Nucleus accumbens (tissue), 56 donors: ENCODE results near the gene YKT6.

Experiments
- DNase-seq, 56 donors: peaks; one replicate each; lab custom pipeline; 2025; lab: John Stamatoyannopoulos, UW

Gene YKT6

GRCh38 chr7:44200699-44201461 lies at the start of gene YKT6:
YKT6 (plus strand) TSS chr7:44200978; CDS start chr7:44201136, 158 bp downstream.
- peak in 55 of 56 donors; percentile 27 to 97 (median 87) for DNase-seq

- DNase-seq: no peak
Measured at GRCh38 chr7:44151956-44152355, 48.8 kb upstream of the YKT6 start.

GRCh38 chr7:44152971-44153947 lies 47.5 kb upstream of the YKT6 start:
- DNase-seq: no peak

- no peak for DNase-seq
Measured at GRCh38 chr7:44153948-44154335, 46.8 kb upstream of the YKT6 start.

DNA sequence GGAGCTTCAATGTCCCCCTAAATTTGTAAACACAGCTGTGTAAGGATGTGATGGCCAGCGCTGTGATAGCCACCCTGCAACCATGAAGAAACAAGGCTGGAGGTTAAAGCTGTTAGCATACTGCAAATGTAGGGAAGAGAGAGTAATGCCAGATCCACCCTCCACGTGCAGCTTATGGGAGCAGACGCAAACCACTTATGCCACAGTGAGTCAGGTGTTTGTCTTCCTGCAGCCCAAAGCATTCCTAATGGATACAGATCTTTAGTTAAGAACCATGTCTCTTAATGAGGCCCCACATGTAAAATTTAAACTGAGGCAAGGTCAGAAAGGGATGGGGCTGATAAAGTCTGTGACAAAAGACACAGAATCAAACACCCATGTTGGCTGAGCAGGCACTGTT lies 46.1 kb upstream of the YKT6 start:
- DNase-seq: no peak

DNA sequence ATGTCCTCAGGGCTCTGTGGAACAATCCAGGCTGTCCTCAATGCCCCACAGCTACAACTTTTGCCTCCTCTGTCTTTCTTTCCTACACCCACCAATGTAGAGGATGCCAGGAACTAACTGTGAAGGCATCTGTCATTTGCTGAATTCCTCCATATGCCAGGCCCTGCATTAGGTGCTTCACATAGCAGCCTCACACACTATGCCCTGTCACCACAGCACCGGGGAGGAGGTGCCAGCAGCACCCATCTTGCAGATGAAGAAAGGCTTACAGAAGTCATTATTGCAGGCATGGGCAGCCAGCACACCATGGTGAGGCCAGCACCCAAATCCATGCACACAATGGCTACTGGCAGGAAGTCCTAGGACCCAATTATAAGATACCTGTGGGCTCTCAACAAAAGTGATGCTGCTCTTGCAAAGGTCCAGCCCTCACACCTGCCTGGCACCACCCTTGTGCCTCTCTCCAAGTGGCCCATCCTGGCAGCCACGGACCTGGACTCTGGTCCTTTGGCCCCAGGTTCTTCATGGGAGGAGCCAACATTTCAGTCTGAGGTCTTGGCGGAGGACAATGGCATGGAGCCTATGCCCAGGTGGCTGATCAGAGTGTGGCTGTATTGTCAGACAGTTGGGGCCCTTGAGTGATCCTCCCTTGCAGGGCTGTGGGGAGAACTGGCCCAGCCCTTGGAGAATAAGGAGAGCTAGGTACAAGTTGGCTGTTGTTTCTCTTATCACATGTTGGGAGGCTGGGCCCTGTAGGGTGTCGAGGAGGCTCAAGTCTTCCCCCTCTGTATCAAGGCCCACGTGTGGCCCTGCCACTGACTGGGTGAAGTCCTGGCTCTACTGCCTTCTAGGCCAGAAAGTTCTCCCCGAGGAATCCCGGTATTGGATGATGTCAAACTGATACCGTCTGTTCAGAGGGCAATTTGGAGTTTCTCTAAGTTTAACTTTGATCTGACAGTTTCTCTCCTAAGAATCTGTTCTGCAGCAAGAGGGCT lies 45.3 kb upstream of the YKT6 start:
- no peak for DNase-seq

DNA sequence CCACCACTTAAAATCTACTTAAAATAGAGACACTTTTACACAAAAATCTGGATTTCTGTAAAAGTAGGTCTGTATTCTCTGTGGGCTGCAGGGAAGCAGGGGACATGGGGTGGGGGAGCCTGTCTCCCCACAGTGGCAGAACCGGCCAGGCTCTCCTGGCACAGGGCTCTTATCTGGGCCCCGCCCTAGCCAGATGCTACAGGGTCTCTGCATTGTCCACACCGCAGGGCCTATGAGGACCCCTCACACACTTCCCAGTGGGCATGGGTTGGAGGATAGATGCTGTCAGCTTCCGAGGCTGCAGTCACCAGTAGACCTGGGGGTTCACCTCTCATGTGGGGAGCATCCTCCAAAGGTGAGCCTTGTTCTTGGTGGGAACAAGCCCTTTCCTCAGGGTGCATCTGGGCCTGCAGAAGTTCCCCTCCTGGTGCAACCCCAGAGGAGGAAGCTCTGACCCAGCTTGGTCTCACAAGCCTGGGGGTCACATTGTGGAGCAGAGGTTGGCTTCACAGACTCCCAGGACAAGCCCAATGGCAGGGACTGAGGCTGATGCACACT lies 44.2 kb upstream of the YKT6 start:
- DNase-seq: no peak

- DNase-seq: no peak
Measured at GRCh38 chr7:44157116-44158080, 43.4 kb upstream of the YKT6 start.

GRCh38 chr7:44158096-44158872 lies 42.5 kb upstream of the YKT6 start:
- DNase-seq: no peak

DNA sequence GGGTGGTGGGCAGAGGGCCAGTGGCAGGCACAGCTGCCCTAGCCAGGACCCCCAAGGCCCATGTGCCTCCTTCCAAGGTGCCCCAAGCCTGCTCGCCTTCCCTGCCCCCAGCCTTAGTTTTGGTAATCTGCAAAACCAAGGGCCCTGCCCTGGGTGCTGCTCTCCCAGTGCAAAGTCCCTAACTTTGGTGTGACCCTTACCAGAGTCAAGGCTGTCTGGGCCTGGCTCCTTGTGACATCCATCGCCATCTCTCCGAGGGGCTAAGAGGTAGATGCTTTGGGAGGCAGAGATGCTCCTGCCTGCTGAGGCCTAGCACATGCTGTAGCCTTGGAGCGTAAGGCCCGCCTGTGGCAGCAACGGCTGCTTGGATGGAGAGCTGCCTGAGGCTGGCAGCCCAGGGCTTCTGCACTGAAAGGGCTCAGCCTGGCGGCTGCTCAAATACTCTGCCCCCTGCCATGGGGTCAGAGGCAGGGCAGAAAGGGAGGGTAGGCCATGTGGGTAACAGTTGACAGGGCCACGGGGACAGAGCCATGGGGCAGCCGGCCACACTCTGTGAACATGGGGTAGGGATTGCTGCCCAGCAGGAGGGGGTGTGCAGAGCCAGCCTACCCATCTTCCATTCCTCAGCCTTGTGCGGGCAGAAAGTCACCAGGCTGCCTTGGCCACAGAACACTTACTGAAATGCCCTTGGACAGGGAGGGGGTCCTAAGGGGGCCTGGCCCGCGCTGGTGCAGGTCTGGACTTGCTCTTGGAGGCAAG lies 41.7 kb upstream of the YKT6 start:
- peak in 15 of 56 donors; percentile 10 to 62 (median 41) for DNase-seq

DNA sequence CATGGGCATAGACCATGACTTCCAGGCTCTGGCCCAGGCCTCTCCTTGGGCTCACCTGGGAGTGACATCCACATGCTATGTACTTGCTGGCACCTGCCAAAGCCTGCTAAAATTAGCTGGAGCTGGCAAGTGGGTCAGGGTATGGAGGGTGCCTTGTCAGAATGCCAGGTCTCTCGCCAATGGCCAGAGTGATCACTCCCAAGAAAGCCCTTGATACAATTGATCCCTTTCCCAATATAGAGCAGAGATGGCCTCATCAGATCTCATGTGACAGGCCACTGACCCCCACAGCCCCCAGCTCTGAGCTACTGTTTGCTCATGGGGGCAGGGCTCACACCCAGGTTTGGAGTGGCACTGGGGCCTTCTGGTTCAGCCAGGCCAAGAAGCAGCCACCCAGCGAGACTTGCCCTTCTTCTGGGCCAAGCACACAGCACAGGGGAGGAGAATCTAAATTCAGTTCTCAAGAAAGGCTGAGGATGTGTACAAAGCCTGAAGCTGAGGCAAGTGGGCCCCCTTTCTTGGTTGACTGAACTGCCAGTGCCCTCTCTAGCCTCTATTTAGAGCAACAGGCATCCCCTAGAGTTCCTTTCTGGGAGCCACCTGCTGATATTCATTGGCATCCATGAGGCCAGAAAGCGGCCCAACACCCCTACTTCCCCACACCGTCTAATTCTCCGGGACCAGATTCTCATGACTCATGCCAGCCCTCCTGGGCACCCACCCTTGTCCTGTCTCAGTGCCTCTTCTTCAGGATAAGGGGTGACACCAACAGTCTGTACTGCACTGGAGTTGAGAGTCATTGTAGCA lies 40.8 kb upstream of the YKT6 start:
- no peak for DNase-seq

- DNase-seq: no peak
Measured at GRCh38 chr7:44161371-44161770, 39.4 kb upstream of the YKT6 start.

DNA sequence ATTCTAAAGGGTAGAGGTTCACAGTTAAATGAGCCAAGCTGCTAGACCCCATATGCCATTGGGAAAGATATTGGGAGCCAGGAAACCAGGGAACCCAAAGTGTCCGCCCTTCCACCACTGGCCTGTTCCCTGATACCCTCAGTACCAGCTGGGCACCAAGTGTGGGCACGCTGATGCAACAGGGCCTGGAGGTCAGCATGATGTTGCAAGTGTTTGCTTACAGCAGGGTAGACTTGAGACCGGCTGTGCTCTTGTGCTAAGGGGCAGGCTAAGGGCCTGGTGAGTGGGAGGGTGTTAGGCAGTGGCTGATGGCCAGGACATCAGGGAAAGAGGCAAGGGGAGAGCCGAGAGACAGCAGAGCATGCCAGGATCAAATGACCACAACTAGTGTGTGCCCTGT lies 38.6 kb upstream of the YKT6 start:
- no peak for DNase-seq

GRCh38 chr7:44162785-44163395 lies 37.9 kb upstream of the YKT6 start:
- no peak for DNase-seq

DNA sequence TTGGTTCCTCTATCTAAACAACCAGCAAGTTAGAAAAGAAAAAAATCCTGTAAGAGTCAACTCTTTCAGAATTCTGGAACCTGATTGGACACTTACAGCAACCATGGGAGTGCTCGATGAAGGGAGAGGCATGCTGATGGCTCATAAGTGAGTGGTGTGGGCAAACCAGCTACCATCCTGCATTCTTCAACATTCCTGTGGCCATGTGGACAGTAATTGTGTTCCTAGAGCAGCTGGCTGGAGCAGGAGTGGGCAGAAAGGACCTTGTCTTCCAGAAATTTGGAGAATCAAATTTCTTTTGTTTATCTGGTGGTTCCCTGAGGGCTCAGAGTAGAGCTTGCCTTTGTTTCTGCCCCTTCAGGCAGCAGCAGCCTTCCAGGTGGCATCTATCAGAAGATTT lies 37.2 kb upstream of the YKT6 start:
- no peak for DNase-seq

DNA sequence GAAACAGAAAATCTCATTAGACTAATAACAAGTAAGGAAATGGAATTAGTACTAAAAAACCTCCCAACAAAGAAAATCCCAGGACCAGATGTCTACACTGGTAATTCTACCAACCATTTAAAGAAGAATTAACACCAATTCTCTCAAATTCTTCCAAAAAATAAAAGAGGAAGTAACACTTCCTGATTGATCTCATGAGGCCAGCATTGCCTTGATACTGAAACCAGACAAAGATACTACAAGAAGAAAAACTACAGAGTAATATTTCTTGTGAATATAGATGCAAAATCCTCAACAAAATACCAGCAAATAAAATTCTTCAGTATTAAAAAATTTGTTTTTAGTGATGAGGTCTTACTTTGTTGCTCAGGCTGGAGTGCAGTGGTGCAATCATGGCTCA lies 32.9 kb upstream of the YKT6 start:
- DNase-seq: no peak
